HCT116 (cell line): ENCODE data around the gene IL1RN. TPM values are rescaled to one million over a fixed set of nuclear protein-coding genes. Genes with fewer than 3 reads are reported as not detected.

Experiments used
- ATAC-seq: fragments of 200-7000 bp; cut with Tn5 transposase; 2 replicates; pipeline ENCODE4 v1.9.1; 2020; ENCODE audit warnings: mild to moderate bottlenecking, moderate library complexity
- BruUV-seq: library from RNA; stranded (reverse); fragments of 400-500 nt; replicated peaks from 2 replicates; lab custom pipeline; 2021; lab: Mats Ljungman, UMichigan
- CTCF ChIA-PET: fragments of 300-600 bp; sonication (Branson Sonifier 250); formaldehyde crosslinking; loops from one replicate; lab custom pipeline; 2021; ENCODE audit warnings: antibody characterized with exemption; lab: Charles Lee
- POLR2A ChIA-PET: fragments of 300-600, 350-600 bp; sonication (Branson Sonifier 250); formaldehyde crosslinking; loops from one replicate; lab custom pipeline; 2021; ENCODE audit warnings: antibody characterized with exemption; lab: Charles Lee
- RAD21 ChIA-PET, 2 experiments: fragments of 300-600 bp; sonication (Branson Sonifier 250); formaldehyde crosslinking; loops; one replicate each; lab custom pipeline; 2023; ENCODE audit warnings: low total read pairs in 2 of 2; ENCODE audit not compliant: uncharacterized antibody in 2 of 2, unreplicated experiment in 2 of 2, low non-redundant PET in 1 of 2; lab: Charles Lee
- DNase-seq: peaks from one replicate; pipeline ENCODE4 v3.0.0-alpha.2; 2010; ENCODE audit warnings: low read depth, low spot score
- H2AFZ ChIP-seq: fragments of 200-600 bp; shearing (Covaris generic), sonication (generic); 2 replicates; pipeline ENCODE4 v1.6.1; 2017; ENCODE audit warnings: low read depth, mixed run types, mixed read lengths, antibody characterized with exemption, low read length; ENCODE audit not compliant: poor library complexity, severe bottlenecking
- H3K27ac ChIP-seq: 2 replicates; pipeline ENCODE4 v1.5.1; 2012; ENCODE audit warnings: low read depth, low read length
- H3K27me3 ChIP-seq: fragments of 200-600 bp; sonication (generic); 2 replicates; pipeline ENCODE4 v1.6.1; 2016; ENCODE audit warnings: mixed run types, low read length, mixed read lengths; ENCODE audit not compliant: insufficient read depth
- H3K36me3 ChIP-seq, 2 experiments: fragments of 200-500 bp in 1 of 2; fragments of 200-600 bp in 1 of 2; sonication (Bioruptor generic) in 1 of 2; sonication (generic) in 1 of 2; 2 replicates each; pipeline versions ENCODE4 v1.5.1 to v1.6.1; 2014 to 2016; ENCODE audit warnings: low read length in 2 of 2, inconsistent platforms in 1 of 2, mixed read lengths in 1 of 2, mixed run types in 1 of 2; ENCODE audit not compliant: insufficient read depth in 2 of 2, control insufficient read depth in 1 of 2
- H3K4me1 ChIP-seq, 2 experiments: fragments of 200-600 bp in 1 of 2; sonication (generic) in 1 of 2; 2 replicates each; pipeline versions ENCODE4 v1.5.1 to v1.6.1; 2012 to 2017; ENCODE audit warnings: low read length in 2 of 2, inconsistent platforms in 1 of 2, mild to moderate bottlenecking in 1 of 2, mixed read lengths in 1 of 2, mixed run types in 1 of 2, moderate library complexity in 1 of 2; ENCODE audit not compliant: insufficient read depth in 2 of 2, control insufficient read depth in 1 of 2
- H3K4me2 ChIP-seq: fragments of 200-600 bp; sonication (generic); 2 replicates; pipeline ENCODE4 v1.6.1; 2017; ENCODE audit warnings: mixed run types, low read length, mixed read lengths
- H3K4me3 ChIP-seq, 2 experiments: fragments of 200-600 bp in 1 of 2; sonication (generic) in 1 of 2; replicated peaks in 1 of 2; 2 replicates each; pipeline ENCODE4 v1.5.1; 2011 to 2016; ENCODE audit warnings: low read length in 2 of 2, control low read depth in 1 of 2, low read depth in 1 of 2, mild to moderate bottlenecking in 1 of 2, mixed read lengths in 1 of 2, mixed run types in 1 of 2
- H3K79me2 ChIP-seq: fragments of 200-600 bp; sonication (generic); 2 replicates; pipeline ENCODE4 v1.6.1; 2017; ENCODE audit warnings: mild to moderate bottlenecking, mixed run types, low read length, moderate library complexity, mixed read lengths; ENCODE audit not compliant: insufficient read depth
- H3K9ac ChIP-seq: fragments of 200-600 bp; sonication (generic); 2 replicates; pipeline ENCODE4 v1.6.1; 2016; ENCODE audit warnings: low read length, mixed read lengths
- H3K9me2 ChIP-seq: fragments of 200-600 bp; sonication (generic), shearing (Covaris generic); 2 replicates; pipeline ENCODE4 v1.6.1; 2017; ENCODE audit warnings: mixed run types, mild to moderate bottlenecking, moderate library complexity; ENCODE audit not compliant: insufficient read depth
- H3K9me3 ChIP-seq, 2 experiments: fragments of 200-500 bp in 1 of 2; fragments of 200-600 bp in 1 of 2; sonication (Bioruptor generic) in 1 of 2; sonication (generic) in 1 of 2; 2 replicates each; pipeline ENCODE4 v1.6.1; 2014 to 2017; ENCODE audit warnings: low read length in 2 of 2, mixed read lengths in 2 of 2, inconsistent platforms in 1 of 2, low read depth in 1 of 2, mild to moderate bottlenecking in 1 of 2, mixed run types in 1 of 2, moderate library complexity in 1 of 2; ENCODE audit not compliant: control insufficient read depth in 1 of 2, insufficient read depth in 1 of 2
- H4K20me1 ChIP-seq: fragments of 200-600 bp; sonication (generic), shearing (Covaris generic); 2 replicates; pipeline ENCODE4 v1.6.1; 2017; ENCODE audit warnings: mixed run types, mild to moderate bottlenecking, moderate library complexity; ENCODE audit not compliant: insufficient read depth
- ATF3 ChIP-seq: IDR thresholded peaks from 2 replicates; pipeline ENCODE4 v1.6.1; 2012
- CBX3 ChIP-seq: IDR thresholded peaks from 2 replicates; pipeline ENCODE4 v1.6.1; 2012; ENCODE audit warnings: low read depth
- CEBPB ChIP-seq: IDR thresholded peaks from 2 replicates; pipeline ENCODE4 v1.6.1; 2012; ENCODE audit warnings: low read depth
- EGR1 ChIP-seq: IDR thresholded peaks from 2 replicates; pipeline ENCODE4 v1.6.1; 2012; ENCODE audit warnings: low read depth
- EZH2phosphoT487 ChIP-seq: fragments of 200-600 bp; IDR thresholded peaks from 2 replicates; pipeline ENCODE4 v1.6.1; 2018; ENCODE audit warnings: antibody characterized with exemption, borderline replicate concordance
- FOSL1 ChIP-seq: IDR thresholded peaks from 2 replicates; pipeline ENCODE4 v1.6.1; 2012; ENCODE audit warnings: low read depth
- JUND ChIP-seq: IDR thresholded peaks from 2 replicates; pipeline ENCODE4 v1.6.1; 2012
- MAX ChIP-seq: IDR thresholded peaks from 2 replicates; pipeline ENCODE4 v1.6.1; 2012
- POLR2A ChIP-seq: IDR thresholded peaks from 2 replicates; pipeline ENCODE4 v1.7.0; 2011; ENCODE audit warnings: borderline replicate concordance; ENCODE audit not compliant: insufficient read depth, insufficient read length; ENCODE audit errors: extremely low read depth
- POLR2AphosphoS5 ChIP-seq: IDR thresholded peaks from 2 replicates; pipeline ENCODE4 v1.6.1; 2011; ENCODE audit warnings: mild to moderate bottlenecking, low read depth, low read length, moderate library complexity
- RAD21 ChIP-seq: IDR thresholded peaks from 2 replicates; pipeline ENCODE4 v1.6.1; 2012; ENCODE audit warnings: low read depth, mild to moderate bottlenecking
- SIN3A ChIP-seq: IDR thresholded peaks from 2 replicates; pipeline ENCODE4 v1.6.1; 2012; ENCODE audit warnings: low read depth
- SRF ChIP-seq: IDR thresholded peaks from 2 replicates; pipeline ENCODE4 v1.6.1; 2012; ENCODE audit warnings: low read depth
- TCF7L2 ChIP-seq: IDR thresholded peaks from 2 replicates; pipeline ENCODE4 v1.7.0; 2011; ENCODE audit warnings: borderline replicate concordance, inconsistent platforms; ENCODE audit not compliant: insufficient read depth, insufficient read length; ENCODE audit errors: extremely low read depth
- YY1 ChIP-seq: IDR thresholded peaks from 2 replicates; pipeline ENCODE4 v1.6.1; 2011; ENCODE audit warnings: low read length, low read depth, moderate library complexity, mild to moderate bottlenecking; ENCODE audit not compliant: insufficient replicate concordance; ENCODE audit errors: extremely low read depth
- ZBTB33 ChIP-seq: IDR thresholded peaks from 2 replicates; pipeline ENCODE4 v1.6.1; 2011; ENCODE audit warnings: mild to moderate bottlenecking, low read length, moderate library complexity; ENCODE audit not compliant: insufficient replicate concordance; ENCODE audit errors: extremely low read depth
- ZFX ChIP-seq: fragments of 450-650 bp; IDR thresholded peaks from 2 replicates; pipeline ENCODE4 v1.6.1; 2017
- ZNF274 ChIP-seq: fragments of 200-500 bp; sonication (Bioruptor generic); IDR thresholded peaks from 2 replicates; pipeline ENCODE4 v1.6.1; 2014; ENCODE audit warnings: mild to moderate bottlenecking, low read depth, low read length, inconsistent platforms
- intact Hi-C: fragments of 100-400 bp; cut with micrococcal nuclease; formaldehyde crosslinking; loops from 2 replicates; pipeline ENCODE4 v1.10.0; 2022
- total RNA-seq: library from RNA; stranded (reverse); gene quantifications from one replicate; pipeline ENCODE4 v1.2.1, GENCODE V29; 2021; ENCODE audit not compliant: unreplicated experiment

The IL1RN gene
- total RNA-seq, 1 experiment from 2014 or later: 0.25 TPM

- TF ChIP-seq EGR1 (no peak), ATF3 (no peak), TCF7L2 (no peak), SIN3A (no peak), CBX3 (no peak), ZNF274 (no peak), FOSL1 (no peak), RAD21 (no peak), YY1 (no peak), SRF (no peak), POLR2A (no peak), JUND (no peak)
- H3K27ac ChIP-seq: no peak overlapping the region
- no peak for ATAC-seq
- H3K36me3 ChIP-seq: no peaks in the 10 kb centered on the region
- no peaks in the 10 kb centered on the region for H3K79me2 ChIP-seq
- ChIA-PET POLR2A (no interaction called here), CTCF (interaction anchor here (2.5 kb wide), 1 partner anchor 58 kb away, joined by 9 read pairs; no protein-coding TSS in a partner anchor), RAD21 (no interaction called here)
- H3K27me3 ChIP-seq: no peaks in the 10 kb centered on the region
- no peaks in the 10 kb centered on the region for H3K9me2 ChIP-seq
- intact Hi-C loops: no loop called here
- H2AFZ ChIP-seq: no peak overlapping the region
- no peaks in the 10 kb centered on the region for H4K20me1 ChIP-seq
- no peak overlapping the region for H3K4me3 ChIP-seq
- no peak for DNase-seq
- H3K9ac ChIP-seq: no peak overlapping the region
- H3K4me1 ChIP-seq: peaks cover 0 to 10% of the 10 kb centered on the region in 2 experiments; a peak in 2 of 4 replicates
- H3K9me3 ChIP-seq: no peaks in the 10 kb centered on the region
- H3K4me2 ChIP-seq: no peak overlapping the region
- no TSS peak for BruUV-seq
Measured at GRCh38 chr2:113141451-113141850, 14.1 kb downstream of the IL1RN start.

- intact Hi-C loops: no loop called here
- no peak overlapping the region for H2AFZ ChIP-seq
- TF ChIP-seq FOSL1 (no peak), RAD21 (no peak), SRF (no peak), ZBTB33 (no peak), ZNF274 (no peak), EZH2phosphoT487 (no peak), CEBPB (no peak), MAX (no peak), POLR2AphosphoS5 (no peak), TCF7L2 (no peak), EGR1 (no peak), YY1 (no peak), ZFX (no peak), JUND (no peak), ATF3 (no peak), SIN3A (no peak)
Measured at GRCh38 chr2:113142290-113142689, 14.9 kb downstream of the IL1RN start.

More at GRCh38 chr2:113142290-113142689, 14.9 kb downstream of the IL1RN start:
- Histone ChIP-seq H3K4me3 (no peak overlapping the region), H3K9ac (no peak overlapping the region), H4K20me1 (no peaks in the 10 kb centered on the region), H3K9me2 (no peaks in the 10 kb centered on the region), H3K27me3 (no peaks in the 10 kb centered on the region), H3K79me2 (no peaks in the 10 kb centered on the region), H3K9me3 (no peaks in the 10 kb centered on the region), H3K36me3 (no peaks in the 10 kb centered on the region), H3K4me2 (no peak overlapping the region), H3K4me1 (peaks cover 0 to 10% of the 10 kb centered on the region in 2 experiments; a peak in 2 of 4 replicates), H3K27ac (no peak overlapping the region)
- ChIA-PET RAD21 (no interaction called here), CTCF (interaction anchor here (2.5 kb wide), 1 partner anchor 57 kb away, joined by 9 read pairs; no protein-coding TSS in a partner anchor), POLR2A (no interaction called here)
- DNase-seq (no peak), ATAC-seq (no peak)
- BruUV-seq: no TSS peak
